Activated gamma-delta T cell treated with anti-CD3 and anti-CD28 coated beads, Interleukin-2, amount 50 U/mL, for 16 hours (primary cell): ENCODE measurements around the gene TTC28.

Source experiments
- DNase-seq: peaks from one replicate; pipeline ENCODE4 v3.0.0-alpha.2; 2020; ENCODE audit warnings: low read depth

Gene TTC28

DNA sequence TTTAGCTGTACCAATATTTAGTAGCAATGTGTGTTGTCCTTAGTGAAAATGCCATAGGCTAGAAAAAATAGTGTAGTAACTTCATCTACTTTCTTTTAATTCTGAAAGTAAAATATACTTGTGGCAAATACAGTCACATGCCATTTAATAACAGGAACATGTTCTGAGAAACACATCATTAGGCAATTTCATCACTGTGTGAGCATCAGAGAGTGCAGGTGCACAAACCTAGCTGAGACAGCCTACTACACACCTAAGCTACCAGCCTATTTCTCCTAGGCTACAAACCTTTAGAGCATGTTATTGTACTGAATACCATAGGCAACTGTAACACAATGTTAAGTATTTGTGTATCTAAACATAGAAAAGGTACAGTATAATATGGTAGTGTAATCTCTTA is 633.5 kb downstream of the TTC28 start:
- no peak for DNase-seq

DNA sequence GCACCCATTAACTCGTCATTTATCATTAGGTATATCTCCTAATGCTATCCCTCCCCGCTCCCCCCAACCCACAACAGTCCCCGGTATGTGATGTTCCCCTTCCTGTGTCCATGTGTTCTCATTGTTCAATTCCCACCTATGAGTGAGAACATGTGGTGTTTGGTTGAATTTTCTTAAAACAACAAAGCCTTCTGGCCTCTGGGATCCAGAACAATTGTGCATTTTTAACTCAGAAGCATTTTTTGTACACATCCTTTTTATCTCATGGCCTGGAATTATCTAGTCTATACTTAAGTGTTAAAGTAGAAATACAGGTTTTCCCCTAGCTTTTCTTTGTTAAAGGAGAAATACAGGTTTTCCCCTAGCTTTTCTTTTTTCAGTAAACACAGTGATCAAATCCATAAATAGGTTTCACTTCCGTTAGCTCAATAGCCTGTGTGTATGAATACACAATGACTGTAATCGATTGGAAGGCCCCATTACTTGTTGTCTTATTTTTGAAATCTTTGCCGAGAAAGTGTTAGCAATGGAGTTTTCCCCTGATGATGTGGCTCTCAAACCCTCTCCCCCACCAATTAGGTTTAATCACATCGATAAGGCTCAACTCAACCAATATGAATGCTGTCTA is 635.0 kb downstream of the TTC28 start:
- no peak for DNase-seq

DNA sequence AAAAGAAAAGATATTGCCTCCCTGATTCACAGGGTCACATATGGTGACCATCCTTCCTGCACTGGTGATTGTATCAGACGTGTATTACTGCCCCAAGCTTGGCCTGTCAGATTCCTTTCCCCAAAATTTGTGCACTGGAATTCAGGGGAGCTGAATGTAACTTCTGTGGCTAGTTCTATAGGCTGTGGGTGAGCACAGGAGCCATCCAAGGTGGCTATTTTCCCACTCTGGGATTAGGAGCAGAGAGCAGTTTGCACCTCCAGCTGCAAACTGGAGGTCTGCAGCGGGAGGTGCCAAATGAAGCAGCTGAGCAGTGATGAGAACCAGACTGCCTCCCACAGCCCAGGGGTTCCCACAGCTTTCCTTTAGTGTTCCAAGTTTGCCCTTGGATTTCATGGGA is 636.4 kb downstream of the TTC28 start:
- no peak for DNase-seq

DNA sequence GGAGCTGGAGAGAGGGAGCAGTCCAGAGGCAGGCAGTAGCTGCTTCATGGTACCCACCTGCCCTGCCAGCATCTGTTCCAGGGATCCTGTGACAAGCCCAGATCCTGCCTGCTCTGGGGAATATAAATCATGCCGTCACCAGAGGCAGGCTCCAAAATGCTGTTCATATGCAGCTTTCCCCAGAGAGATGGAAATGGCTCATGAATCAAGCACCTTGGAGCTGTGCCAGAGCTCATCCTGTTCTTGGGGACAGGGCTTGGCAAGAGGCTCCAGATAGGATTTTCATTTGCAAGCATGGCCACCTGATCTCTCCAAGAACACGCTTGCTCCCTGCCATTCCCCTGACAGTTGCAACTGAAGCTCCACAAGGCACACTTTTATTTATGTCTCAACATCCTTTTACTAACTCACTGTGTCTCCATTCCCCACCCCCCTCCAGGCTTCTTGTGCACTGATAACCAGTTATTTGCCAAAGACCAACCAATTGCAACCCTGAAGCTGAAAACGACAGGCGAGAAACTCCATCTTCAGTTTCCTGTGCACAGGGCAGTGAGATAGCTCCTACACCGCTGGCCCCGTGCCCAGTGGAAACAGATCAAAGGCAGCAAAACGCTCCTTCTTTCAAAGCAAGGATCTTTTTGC is 644.8 kb downstream of the TTC28 start:
- DNase-seq = no peak

DNA sequence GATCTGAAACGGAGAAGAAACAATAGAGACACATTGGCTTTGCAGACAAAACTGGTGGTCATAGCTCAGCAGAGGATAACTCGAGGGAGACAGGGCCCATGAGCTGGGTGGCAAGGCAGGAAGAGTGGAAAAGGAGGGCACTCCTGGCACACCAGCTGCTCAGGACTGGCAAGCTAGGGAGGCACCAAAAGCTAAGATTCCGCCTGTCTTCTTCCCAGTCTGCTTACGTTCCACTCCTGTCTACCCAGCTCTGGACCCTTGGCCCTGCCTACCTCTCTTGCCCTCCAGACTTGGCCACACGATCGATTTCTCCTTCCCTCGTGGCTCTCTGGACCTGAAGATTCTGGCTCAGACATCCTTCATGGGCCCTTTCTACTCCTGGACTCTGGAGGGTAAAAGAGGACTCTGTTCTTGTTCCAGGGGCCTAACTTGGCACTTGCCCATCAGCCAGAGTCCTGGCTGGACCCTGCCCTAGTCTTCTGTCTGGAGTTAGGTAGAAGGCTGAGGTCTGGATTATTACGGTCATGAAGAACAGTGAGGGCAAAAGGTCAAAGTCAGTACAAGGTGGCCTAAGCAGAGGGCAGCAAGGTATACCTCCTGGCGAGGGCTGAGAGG is 645.4 kb downstream of the TTC28 start:
- no peak for DNase-seq

DNA sequence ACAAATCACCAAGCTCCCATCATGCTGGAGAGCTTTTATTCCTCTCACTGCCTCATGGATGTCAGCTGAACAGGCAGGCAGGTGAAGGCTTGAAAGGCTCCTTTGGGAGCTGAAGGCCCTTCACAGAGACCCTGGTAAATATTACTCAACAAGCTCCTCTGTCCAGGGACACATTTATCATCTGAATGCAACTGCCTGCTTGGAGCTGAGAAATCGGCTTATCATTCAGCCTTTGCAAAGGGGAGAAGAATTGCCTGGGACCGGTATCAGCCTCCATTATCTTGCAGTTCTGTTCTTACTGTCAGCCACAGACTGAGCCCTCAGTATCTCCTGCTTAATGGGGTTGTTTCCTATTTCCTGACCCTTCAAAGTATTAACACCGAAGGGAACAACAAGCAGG is 646.8 kb downstream of the TTC28 start:
- no peak for DNase-seq

DNA sequence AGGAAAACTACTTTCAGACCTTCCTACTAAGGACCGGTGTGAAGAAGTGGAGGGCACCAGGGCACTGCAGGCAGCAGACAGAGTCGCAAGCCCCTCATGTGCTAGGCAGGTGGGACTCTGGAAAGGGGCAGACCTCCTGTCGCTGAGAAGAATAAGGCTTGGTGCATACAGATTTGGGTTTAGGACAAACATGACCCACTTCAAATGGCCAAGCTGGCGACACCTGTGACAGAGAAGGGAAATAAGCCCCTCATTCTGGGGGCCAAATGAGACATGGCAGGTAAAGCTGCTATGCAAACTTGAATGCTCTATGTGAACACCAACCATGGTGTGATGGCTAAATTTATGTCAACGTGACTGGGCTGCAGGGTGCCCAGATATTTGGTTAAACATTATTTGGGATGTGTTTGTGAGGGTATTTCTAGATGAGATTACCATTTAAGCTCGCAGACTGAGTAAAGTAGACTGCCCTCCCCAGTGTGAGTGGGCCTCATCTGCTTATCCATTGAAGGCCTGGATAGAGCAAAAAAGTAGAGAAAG is 648.2 kb downstream of the TTC28 start:
- DNase-seq = no peak

DNA sequence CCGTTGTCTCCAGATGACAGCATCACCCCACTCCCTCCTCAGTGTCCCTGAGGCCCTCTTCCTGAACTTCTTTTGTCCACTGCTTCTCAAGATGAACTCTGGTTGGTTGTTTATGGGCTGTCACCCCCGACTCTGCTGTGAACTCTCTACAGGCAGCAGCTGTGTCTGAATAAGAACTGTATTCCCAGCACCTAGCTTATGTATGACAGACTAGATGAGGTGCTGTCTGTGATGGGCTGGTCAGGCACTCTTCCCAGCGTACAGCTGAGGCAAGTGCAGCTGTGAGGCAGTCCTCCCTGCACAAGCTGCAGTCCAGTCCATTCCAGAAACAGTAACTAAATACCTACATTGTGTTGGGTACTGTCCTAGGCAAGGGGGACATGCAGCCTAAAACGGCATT is 649.2 kb downstream of the TTC28 start:
- no peak for DNase-seq

DNA sequence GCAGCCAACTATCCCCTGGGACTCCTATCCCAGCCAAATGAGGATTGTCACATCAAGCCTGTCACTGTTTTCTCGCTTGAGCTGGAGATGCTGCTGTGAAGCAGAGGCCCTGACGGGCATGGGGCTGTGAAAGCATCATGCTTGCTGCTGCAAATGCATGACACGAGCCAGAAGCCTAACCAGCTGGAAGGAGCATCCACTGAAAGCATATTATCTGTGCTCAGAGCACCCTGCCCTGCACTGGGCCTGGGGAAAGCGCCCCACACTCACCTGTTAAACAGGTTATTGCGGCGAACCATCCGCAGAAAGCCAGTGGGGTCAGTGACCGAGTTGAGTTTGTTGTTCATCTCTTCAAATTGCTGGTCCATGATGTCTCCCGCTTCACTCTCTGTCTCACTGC is 649.7 kb downstream of the TTC28 start:
- no peak for DNase-seq

DNA sequence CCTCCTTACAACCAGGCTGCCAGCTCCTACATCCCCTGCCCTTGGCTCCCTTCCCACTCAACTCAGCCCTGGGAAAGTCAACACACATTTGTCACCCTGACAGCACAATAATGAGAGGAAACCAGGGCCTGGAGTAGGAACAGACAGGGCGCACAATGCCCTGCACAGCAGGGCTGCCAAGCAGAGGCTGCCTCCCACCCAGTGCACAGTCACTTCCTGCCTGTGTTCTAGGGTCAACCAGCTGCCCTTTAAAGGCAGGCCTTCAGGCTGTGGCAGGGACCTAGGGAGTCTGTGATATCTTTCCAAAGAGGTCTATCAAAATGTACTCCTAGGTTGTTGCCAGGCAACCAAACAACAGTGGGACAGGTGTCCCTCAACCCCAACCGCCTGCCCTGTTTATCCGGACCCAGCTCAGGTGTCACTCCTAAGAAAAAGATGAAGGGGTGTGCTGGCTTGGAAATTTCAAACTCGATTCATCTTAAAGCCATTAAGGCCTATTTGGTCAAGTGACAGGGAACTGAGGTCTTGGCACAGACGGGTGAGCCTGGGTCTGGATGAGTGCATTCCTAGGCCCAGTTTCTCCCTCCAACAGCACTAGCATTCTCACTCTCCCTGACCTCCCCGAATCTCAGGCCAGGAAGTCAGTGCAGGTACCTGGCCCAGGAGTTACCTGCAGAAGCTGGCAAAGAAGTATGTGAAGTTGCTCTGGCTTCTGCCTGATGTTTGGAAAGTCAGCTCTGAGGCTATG is 650.3 kb downstream of the TTC28 start:
- DNase-seq = no peak

DNA sequence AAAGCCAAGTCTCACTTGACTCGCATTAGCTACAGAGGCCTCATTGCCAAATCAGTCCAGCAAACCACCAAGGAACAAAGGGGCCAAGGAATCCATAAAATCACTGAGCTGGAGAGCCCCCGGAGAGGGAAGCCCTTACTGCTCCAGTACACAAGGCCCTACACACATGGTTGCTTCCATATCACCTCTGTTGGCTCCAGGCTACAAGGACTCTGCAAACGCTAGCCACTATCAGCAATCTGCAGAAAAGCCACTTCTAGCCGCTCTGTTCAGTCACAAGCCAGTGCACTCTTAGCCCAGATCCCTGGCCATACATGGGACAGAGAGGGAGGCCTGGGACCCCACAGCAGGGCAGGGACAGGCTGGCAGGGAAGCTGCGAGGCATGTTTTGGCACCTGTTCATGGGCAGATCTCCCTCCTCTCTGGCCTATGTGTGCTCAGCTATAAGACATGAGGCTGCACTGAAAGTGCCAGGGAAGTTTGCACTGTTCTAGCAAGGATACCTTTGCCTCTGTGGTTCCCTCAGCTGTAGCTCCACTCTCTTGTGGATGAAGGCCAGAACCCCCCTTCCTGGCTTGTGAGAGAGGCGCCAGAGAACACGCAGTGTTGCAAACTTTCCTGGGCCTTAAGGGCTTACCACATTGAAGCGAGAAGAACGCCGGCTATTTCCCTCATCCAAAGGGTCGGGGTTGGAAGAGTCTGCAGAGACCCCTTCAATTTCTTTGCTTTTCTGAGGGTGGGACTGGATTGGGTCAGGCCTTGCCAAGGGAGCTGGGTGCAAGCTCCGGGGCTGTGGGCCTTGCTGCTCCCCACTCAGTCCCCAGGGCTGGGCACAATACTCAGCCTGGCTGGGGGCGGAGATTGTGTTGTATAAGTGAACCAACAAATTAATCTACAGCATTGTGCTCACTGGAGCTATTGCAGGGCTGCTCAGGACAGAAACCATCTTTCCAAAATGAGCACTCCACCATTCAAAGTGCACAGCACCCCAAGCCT is 651.9 kb downstream of the TTC28 start:
- no peak for DNase-seq

DNA sequence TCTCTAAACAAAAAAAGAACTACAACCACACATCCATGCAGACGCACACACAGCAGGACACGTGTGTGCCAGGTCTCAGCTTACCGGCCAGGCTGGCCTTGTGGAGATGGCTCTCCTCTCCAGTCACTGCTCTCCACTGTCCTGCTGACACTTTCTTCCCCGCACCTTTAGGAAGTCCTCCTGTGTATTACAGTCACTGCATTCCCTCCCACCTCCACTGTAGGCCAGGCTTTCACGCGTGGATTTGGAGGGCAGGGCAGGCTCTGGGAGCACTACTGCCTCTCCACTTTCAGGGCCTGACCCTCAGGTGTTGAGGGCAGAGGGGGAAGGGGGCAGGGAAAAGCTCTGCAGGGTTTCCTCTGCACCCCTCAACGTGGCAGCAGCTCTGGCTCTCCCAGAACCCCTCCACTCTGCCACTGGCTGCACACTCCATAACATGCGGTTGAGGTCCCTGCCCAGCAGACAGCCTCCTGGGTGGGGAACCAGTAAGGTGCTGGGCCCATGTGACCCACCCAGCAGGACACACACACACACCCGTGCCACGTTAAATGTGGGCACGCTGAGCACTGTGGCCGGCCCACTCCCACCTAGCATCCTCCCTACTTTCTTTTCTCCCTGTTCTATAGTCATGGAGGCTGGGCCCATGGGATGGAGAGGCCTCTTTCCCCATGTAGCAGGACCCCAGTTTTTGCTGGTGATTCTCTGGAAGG is 653.6 kb downstream of the TTC28 start:
- DNase-seq = no peak

DNA sequence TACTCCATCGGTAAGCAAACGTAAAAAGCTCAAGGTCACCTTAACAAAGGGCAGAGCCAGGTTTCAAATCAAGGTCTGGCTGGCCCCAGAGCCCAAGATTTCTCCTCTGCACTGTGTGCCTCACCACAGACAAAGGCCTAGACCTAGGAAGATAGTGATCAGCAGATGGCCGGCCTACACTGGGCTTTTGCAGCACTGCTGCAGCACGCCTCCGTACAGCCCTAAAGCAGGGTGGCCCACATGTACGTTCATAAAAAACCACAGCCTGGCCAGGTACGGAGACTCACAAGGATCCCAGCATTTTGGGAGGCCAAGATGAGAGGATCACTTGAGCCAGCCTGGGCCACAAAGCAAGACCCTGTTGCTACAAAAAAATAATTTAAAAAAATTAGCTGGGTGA is 654.3 kb downstream of the TTC28 start:
- no peak for DNase-seq

DNA sequence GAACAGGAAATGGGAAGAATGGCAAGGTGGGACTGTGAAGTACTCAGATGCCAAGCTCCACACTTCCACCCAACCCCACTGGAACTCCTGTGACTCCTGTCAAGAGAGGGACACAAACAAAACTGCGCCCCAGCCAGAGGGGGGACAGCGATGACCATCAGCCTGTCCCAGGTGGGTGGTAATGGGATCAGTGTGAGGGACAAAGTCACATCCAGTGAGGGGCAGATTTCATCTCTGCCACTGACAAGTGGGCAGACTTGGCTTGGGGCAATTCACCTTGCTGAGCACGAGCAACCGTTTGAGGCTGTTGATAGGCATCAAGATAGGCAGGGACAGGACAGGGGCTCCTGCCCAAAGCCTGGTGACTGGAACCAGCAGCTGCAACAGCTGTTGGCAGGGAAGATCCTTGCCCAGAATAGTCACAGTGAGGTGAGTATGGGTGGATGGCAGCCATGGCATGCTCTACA is 655.2 kb downstream of the TTC28 start:
- DNase-seq = no peak

DNA sequence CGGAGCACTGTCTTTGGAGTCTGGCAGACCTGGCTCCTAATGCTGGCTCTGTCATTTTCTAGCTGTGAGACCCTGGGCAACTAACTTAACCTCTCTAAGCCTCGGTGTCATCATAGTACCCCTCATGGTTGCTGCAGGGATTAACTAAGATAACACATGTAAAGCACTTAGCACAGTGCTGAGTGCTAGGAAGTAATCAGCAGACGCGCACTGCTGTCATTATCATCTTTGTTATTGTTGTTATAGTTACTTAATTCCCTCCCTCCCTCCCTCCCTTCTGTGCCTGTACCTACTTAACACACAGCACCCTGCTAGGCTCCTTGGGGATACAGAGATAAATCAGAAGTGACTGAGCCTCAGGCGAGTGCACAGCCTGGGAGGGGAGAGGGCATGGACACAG is 655.9 kb downstream of the TTC28 start:
- DNase-seq = no peak

DNA sequence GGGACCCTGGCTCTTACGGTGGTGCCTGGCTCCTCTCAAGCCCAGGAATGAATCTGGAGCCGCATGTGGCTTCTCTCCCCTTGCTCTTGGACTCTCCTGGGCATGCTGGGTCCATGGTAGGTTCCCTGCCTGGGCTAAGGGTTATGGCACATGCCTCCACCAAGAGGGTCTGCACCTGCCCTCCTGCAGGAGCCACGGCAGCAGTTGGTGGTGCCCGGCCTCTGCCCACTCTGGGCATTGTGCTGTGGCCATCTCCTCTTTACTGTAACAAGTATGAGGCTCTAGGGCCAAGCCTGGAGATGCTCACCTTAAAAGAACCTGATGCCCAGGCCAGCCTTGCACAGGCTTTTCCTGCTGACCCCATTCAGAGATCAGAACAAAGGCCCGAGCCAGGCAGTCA is 656.6 kb downstream of the TTC28 start:
- DNase-seq = no peak

DNA sequence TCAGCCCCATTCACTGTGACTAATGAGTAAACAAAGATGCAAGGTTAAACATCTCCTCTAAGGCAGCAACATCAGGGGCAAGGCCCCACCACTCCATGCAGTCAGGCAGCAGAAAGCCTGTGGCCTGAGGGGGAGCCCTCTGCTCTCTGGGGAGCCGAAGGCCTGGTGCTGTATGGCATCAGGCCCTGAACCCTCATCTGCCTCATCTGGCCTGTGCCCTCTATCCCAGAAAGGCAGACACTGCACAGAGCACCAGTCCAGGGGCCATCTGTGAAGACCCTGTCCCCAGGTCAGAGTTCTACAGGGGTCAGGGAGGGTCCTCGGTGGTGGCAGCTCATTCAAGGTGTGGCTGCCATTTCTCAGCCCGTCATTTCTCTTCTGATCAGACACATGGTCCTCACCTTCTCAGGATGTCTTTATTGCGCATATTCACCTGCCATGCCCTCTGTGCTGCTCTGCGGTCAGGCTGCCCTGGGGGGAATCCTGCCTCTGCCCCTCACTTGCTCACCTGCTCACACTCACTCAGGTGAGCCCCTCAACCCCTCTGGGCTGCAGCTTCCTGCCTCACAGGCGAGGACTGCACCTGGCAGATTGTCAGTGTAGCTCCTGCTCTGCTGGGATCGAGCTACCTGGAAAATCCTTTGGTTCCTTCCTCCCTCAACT is 657.5 kb downstream of the TTC28 start:
- DNase-seq = no peak

DNA sequence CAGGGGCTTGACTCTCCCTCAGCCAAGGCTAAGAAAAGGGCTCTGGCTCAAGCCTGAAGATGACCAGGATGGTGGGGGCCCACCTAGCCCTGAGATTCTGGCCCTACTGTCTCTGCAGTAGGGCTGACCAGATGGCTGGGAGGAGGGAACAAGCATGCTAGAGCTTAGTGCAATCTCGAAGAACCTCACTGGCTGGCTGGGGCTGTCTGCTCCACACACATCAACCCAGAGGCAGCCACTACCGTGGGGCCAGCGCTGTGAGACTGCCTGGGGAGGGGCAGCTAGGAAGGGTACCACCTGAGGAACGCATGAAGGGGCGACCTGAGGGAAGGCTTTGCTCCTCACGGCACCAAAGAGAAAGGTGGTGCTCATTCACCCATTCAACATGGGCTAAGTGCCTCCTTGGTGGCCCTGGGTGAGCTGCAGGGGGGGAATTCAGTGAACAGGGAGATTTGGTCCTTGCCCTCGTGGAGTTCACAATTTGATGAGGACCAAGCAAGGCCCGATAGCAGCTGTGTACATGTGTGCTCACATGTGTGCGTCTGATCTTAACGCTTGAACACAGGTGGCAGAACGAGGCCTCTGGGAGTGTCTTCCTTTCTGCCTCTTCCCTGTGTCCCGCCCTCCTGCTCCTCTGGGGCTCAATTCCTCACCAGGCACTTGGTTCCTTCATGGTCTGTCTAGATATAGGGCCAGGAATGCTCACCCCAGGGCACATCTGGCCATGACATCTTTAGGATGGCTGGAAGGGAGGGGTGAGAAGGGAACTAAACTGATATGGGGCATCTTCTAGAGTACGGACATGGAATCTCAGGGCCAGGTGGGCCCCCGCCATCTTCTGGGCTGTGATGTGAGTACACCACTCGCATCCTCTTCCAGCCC is 658.3 kb downstream of the TTC28 start:
- no peak for DNase-seq
